ENCODE results near the gene CGGBP1. TPM values are rescaled to one million over a fixed set of nuclear protein-coding genes. Genes with fewer than 3 reads are reported as not detected.

The CGGBP1 gene
- total RNA-seq, 1 experiment from 2014 or later, result 113 TPM

GRCh38 chr3:88093266-88093665 is 34.5 kb upstream of the CGGBP1 start:
- no TSS peak for BruUV-seq (replicated peaks)
- no peak overlapping the region for H3K27ac ChIP-seq (ENCODE audit: low read depth, low read length, poor library complexity, severe bottlenecking)
- DNase-seq (ENCODE audit: low spot score), result no peak
- peaks cover 3% of the 10 kb centered on the region for H3K9me3 ChIP-seq (ENCODE audit: low read depth, low read length, poor library complexity, severe bottlenecking)
- no peak overlapping the region for H3K4me3 ChIP-seq (ENCODE audit: low read depth, low read length, poor library complexity, severe bottlenecking)
- POLR2A ChIA-PET (ENCODE audit: low non-redundant PET), result no interaction called here
- H3K4me1 ChIP-seq (ENCODE audit: insufficient read depth, low read length, poor library complexity, severe bottlenecking), result no peaks in the 10 kb centered on the region
- CTCF ChIA-PET, result no interaction called here
- intact Hi-C loops (cut with micrococcal nuclease; ENCODE audit: unreplicated experiment), result no loop called here
- no peaks in the 10 kb centered on the region for H3K27me3 ChIP-seq (replicated peaks; ENCODE audit: insufficient read depth, low read depth, low read length, poor library complexity)
- TF ChIP-seq EZH2 (IDR thresholded peaks at IDR 0.05; ENCODE audit: borderline replicate concordance, low read depth, low read length, poor library complexity, severe bottlenecking), result no peak
- TF ChIP-seq, protein P1, sequence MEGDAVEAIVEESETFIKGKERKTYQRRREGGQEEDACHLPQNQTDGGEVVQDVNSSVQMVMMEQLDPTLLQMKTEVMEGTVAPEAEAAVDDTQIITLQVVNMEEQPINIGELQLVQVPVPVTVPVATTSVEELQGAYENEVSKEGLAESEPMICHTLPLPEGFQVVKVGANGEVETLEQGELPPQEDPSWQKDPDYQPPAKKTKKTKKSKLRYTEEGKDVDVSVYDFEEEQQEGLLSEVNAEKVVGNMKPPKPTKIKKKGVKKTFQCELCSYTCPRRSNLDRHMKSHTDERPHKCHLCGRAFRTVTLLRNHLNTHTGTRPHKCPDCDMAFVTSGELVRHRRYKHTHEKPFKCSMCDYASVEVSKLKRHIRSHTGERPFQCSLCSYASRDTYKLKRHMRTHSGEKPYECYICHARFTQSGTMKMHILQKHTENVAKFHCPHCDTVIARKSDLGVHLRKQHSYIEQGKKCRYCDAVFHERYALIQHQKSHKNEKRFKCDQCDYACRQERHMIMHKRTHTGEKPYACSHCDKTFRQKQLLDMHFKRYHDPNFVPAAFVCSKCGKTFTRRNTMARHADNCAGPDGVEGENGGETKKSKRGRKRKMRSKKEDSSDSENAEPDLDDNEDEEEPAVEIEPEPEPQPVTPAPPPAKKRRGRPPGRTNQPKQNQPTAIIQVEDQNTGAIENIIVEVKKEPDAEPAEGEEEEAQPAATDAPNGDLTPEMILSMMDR (conservative IDR thresholded peaks at IDR 0.05; ENCODE audit: low read depth, low read length), result no peak
- H3K36me3 ChIP-seq (ENCODE audit: insufficient read depth, low read length, poor library complexity, severe bottlenecking), result peaks cover 29% of the 10 kb centered on the region

DNA sequence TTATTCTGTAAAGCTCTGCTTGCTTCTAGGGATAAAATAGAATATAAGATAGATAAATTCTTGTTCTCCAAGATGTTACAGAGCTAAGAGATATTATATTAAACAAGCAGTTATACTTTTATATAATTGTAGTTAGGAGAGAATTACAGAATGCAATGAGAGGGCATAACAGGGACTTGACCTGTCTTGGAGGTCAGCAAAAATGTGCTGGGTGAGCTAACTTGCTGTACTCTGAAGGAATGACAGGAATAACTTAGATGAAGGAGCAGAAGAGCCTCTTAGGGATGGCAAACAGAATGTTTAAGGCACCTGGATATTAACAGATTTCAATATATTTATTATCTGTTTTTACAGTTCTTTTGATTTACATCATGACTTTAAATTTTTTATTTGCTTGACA is 33.5 kb upstream of the CGGBP1 start:
- no peak for DNase-seq (ENCODE audit: low spot score)
- H3K4me1 ChIP-seq (ENCODE audit: insufficient read depth, low read length, poor library complexity, severe bottlenecking), result no peaks in the 10 kb centered on the region
- peaks cover 39% of the 10 kb centered on the region for H3K36me3 ChIP-seq (ENCODE audit: insufficient read depth, low read length, poor library complexity, severe bottlenecking)
- H3K27ac ChIP-seq (ENCODE audit: low read depth, low read length, poor library complexity, severe bottlenecking), result no peak overlapping the region
- no TSS peak for BruUV-seq (replicated peaks)
- intact Hi-C loops (cut with micrococcal nuclease; ENCODE audit: unreplicated experiment), result no loop called here
- ChIA-PET POLR2A (ENCODE audit: low non-redundant PET) (no interaction called here), CTCF (no interaction called here)
- no peak for TF ChIP-seq EZH2 (IDR thresholded peaks at IDR 0.05; ENCODE audit: borderline replicate concordance, low read depth, low read length, poor library complexity, severe bottlenecking)
- TF ChIP-seq, protein P1 (conservative IDR thresholded peaks at IDR 0.05; ENCODE audit: low read depth, low read length), result no peak
- no peaks in the 10 kb centered on the region for H3K27me3 ChIP-seq (replicated peaks; ENCODE audit: insufficient read depth, low read depth, low read length, poor library complexity)
- H3K9me3 ChIP-seq (ENCODE audit: low read depth, low read length, poor library complexity, severe bottlenecking), result peaks cover 3% of the 10 kb centered on the region
- H3K4me3 ChIP-seq (ENCODE audit: low read depth, low read length, poor library complexity, severe bottlenecking), result no peak overlapping the region

GRCh38 chr3:88090681-88091080 is 31.9 kb upstream of the CGGBP1 start:
- intact Hi-C loops (cut with micrococcal nuclease; ENCODE audit: unreplicated experiment), result no loop called here
- H3K4me1 ChIP-seq (ENCODE audit: insufficient read depth, low read length, poor library complexity, severe bottlenecking), result no peaks in the 10 kb centered on the region
- TF ChIP-seq, protein P1 (conservative IDR thresholded peaks at IDR 0.05; ENCODE audit: low read depth, low read length), result no peak
- no peak for TF ChIP-seq EZH2 (IDR thresholded peaks at IDR 0.05; ENCODE audit: borderline replicate concordance, low read depth, low read length, poor library complexity, severe bottlenecking)
- no peaks in the 10 kb centered on the region for H3K9me3 ChIP-seq (ENCODE audit: low read depth, low read length, poor library complexity, severe bottlenecking)
- no peak overlapping the region for H3K4me3 ChIP-seq (ENCODE audit: low read depth, low read length, poor library complexity, severe bottlenecking)
- CTCF ChIA-PET, result no interaction called here
- H3K27ac ChIP-seq (ENCODE audit: low read depth, low read length, poor library complexity, severe bottlenecking), result no peak overlapping the region
- no peak for DNase-seq (ENCODE audit: low spot score)
- no TSS peak for BruUV-seq (replicated peaks)
- no peaks in the 10 kb centered on the region for H3K27me3 ChIP-seq (replicated peaks; ENCODE audit: insufficient read depth, low read depth, low read length, poor library complexity)
- peaks cover 40% of the 10 kb centered on the region for H3K36me3 ChIP-seq (ENCODE audit: insufficient read depth, low read length, poor library complexity, severe bottlenecking)
- POLR2A ChIA-PET (ENCODE audit: low non-redundant PET), result no interaction called here

Measured in A673 (cell line).